Endothelial cell (in vitro differentiated cells): ENCODE results near the gene ARPC5L. TPM values are rescaled to one million over a fixed set of nuclear protein-coding genes. Genes with fewer than 3 reads are reported as not detected.

Experiments used
- DNase-seq: peaks from one replicate; pipeline ENCODE4 v3.0.0; 2021; ENCODE audit warnings: low spot score
- H3K27ac Mint-ChIP-seq: one replicate; pipeline ENCODE4 v1.8.0; 2021; ENCODE audit warnings: mixed read lengths, inconsistent platforms; ENCODE audit not compliant: unreplicated experiment
- H3K27me3 Mint-ChIP-seq: one replicate; pipeline ENCODE4 v1.8.0; 2021; ENCODE audit warnings: mild to moderate bottlenecking, moderate library complexity, mixed read lengths, inconsistent platforms; ENCODE audit not compliant: unreplicated experiment
- H3K36me3 Mint-ChIP-seq: one replicate; pipeline ENCODE4 v1.8.0; 2021; ENCODE audit warnings: mild to moderate bottlenecking, low read depth, mixed read lengths, inconsistent platforms; ENCODE audit not compliant: unreplicated experiment
- H3K4me1 Mint-ChIP-seq: one replicate; pipeline ENCODE4 v1.8.0; 2021; ENCODE audit warnings: mild to moderate bottlenecking, mixed read lengths, inconsistent platforms; ENCODE audit not compliant: unreplicated experiment
- H3K4me3 Mint-ChIP-seq: one replicate; pipeline ENCODE4 v1.8.0; 2021; ENCODE audit warnings: mild to moderate bottlenecking, mixed read lengths, inconsistent platforms; ENCODE audit not compliant: unreplicated experiment
- H3K9me3 Mint-ChIP-seq: one replicate; pipeline ENCODE4 v1.8.0; 2021; ENCODE audit warnings: mixed read lengths, inconsistent platforms; ENCODE audit not compliant: unreplicated experiment
- CTCF ChIP-seq: fragments of 200-600 bp; sonication (generic); IDR thresholded peaks from one replicate; pipeline ENCODE4 v1.5.0; 2021; ENCODE audit warnings: antibody characterized with exemption; ENCODE audit not compliant: unreplicated experiment
- total RNA-seq: library from RNA; stranded (reverse); fragmentation: NEBNext Ultra II Directional; extraction: Animal tissue kit (Norgen Biotek cat#: 25700); gene quantifications from one replicate; pipeline ENCODE4 v1.2.1, GENCODE V29; 2021; ENCODE audit not compliant: unreplicated experiment

The ARPC5L gene
- total RNA-seq, 1 donor from 2014 or later = 67.0 TPM

GRCh38 chr9:124814164-124814535 is 47.8 kb upstream of the ARPC5L start:
- Mint-ChIP-seq H3K27me3 (peaks cover 5% of the 10 kb centered on the region), H3K4me1 (no peaks in the 10 kb centered on the region), H3K27ac (no peak overlapping the region), H3K36me3 (no peaks in the 10 kb centered on the region), H3K9me3 (no peaks in the 10 kb centered on the region), H3K4me3 (no peak overlapping the region)
- DNase-seq = no peak
- no peak for TF ChIP-seq CTCF

- Mint-ChIP-seq H3K9me3 (no peaks in the 10 kb centered on the region), H3K4me3 (no peak overlapping the region), H3K4me1 (no peaks in the 10 kb centered on the region), H3K27ac (no peak overlapping the region), H3K27me3 (peaks cover 5% of the 10 kb centered on the region), H3K36me3 (no peaks in the 10 kb centered on the region)
- DNase-seq = no peak
- TF ChIP-seq CTCF = no peak
Observed at GRCh38 chr9:124815601-124816000, 46.3 kb upstream of the ARPC5L start.

GRCh38 chr9:124818431-124819281 is 43.3 kb upstream of the ARPC5L start:
- Mint-ChIP-seq H3K27me3 (peaks cover 4% of the 10 kb centered on the region), H3K36me3 (no peaks in the 10 kb centered on the region), H3K9me3 (no peaks in the 10 kb centered on the region), H3K4me3 (no peak overlapping the region), H3K4me1 (no peaks in the 10 kb centered on the region), H3K27ac (no peak overlapping the region)
- no peak for TF ChIP-seq CTCF
- no peak for DNase-seq

GRCh38 chr9:124820698-124821623 is 41.0 kb upstream of the ARPC5L start:
- no peak for DNase-seq
- no peaks in the 10 kb centered on the region for H3K9me3 Mint-ChIP-seq
- no peaks in the 10 kb centered on the region for H3K36me3 Mint-ChIP-seq
- no peak overlapping the region for H3K27ac Mint-ChIP-seq
- TF ChIP-seq CTCF = no peak
- H3K4me1 Mint-ChIP-seq = no peaks in the 10 kb centered on the region
- peaks cover 2% of the 10 kb centered on the region for H3K27me3 Mint-ChIP-seq
- H3K4me3 Mint-ChIP-seq = no peak overlapping the region
